ENCODE data around the gene GLA. TPM values are rescaled to one million over a fixed set of nuclear protein-coding genes. Genes with fewer than 3 reads are reported as not detected.

GLA gene
- total and polyA plus RNA-seq, 2 donors from 2014 or later, result 23.9 to 34.7 TPM

DNA sequence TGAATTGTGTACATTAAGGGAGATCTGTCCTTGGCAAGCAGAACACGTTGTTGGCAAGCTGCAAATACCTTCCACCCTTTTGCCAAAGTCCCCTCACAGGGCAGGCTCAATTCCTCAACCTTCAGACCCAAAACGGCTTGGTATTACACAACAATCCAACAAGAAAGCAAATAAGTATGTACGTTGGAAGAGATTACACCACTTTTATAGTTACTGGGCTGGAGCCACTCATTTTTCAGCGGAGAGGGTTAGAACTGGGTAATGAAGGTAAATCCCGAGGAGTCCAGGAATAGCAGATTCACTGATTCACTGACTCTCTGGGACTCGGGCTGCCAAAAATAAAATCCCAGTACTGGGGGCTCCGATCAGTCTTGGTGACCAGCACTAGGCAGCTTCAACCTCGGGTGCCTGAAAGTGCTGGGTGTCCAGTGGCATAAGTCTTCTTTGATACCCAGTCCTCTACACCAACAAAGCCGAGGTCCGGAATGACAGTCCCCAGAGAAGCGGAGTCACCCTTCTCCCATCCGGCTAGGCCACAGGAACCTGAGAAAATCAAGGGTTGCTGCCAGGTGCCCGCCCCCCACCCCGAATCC is 59.8 kb downstream of the GLA start:
- intact Hi-C loops (cut with DNase I), result no loop called here
- TF ChIP-seq, protein P1, sequence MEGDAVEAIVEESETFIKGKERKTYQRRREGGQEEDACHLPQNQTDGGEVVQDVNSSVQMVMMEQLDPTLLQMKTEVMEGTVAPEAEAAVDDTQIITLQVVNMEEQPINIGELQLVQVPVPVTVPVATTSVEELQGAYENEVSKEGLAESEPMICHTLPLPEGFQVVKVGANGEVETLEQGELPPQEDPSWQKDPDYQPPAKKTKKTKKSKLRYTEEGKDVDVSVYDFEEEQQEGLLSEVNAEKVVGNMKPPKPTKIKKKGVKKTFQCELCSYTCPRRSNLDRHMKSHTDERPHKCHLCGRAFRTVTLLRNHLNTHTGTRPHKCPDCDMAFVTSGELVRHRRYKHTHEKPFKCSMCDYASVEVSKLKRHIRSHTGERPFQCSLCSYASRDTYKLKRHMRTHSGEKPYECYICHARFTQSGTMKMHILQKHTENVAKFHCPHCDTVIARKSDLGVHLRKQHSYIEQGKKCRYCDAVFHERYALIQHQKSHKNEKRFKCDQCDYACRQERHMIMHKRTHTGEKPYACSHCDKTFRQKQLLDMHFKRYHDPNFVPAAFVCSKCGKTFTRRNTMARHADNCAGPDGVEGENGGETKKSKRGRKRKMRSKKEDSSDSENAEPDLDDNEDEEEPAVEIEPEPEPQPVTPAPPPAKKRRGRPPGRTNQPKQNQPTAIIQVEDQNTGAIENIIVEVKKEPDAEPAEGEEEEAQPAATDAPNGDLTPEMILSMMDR (IDR thresholded peaks at IDR 0.05; ENCODE audit: borderline replicate concordance, extremely low read depth, insufficient read depth), result no peak
- no peaks in the 10 kb centered on the region for H3K36me3 ChIP-seq (ENCODE audit: control insufficient read depth in 2 of 3, insufficient read depth in 3 of 3, low read length in 3 of 3)
- H3K9ac ChIP-seq (ENCODE audit: low read length in 3 of 3), result peak overlapping the region in 2 of 3 donors; percentile 65 to 76
- H3K4me1 ChIP-seq (ENCODE audit: control insufficient read depth in 2 of 3, insufficient read depth in 2 of 3, low read depth in 1 of 3, low read length in 3 of 3), result peaks cover 0 to 2% (median 0%) of the 10 kb centered on the region in 3 donors
- H3K27ac ChIP-seq (ENCODE audit: low read depth in 2 of 2, low read length in 2 of 2), result peak overlapping the region in 1 of 2 donors; percentile 89
- DNase-seq, result peak in 1 of 5 donors; percentile 3
- no peaks in the 10 kb centered on the region for H3K27me3 ChIP-seq (ENCODE audit: control insufficient read depth, insufficient read depth, low read length)
- peak overlapping the region; percentile 76 to 83 (median 81) for H3K4me3 ChIP-seq (ENCODE audit: low read length in 3 of 3)
- no peaks in the 10 kb centered on the region for H3K9me3 ChIP-seq (ENCODE audit: control insufficient read depth in 2 of 3, insufficient read depth in 1 of 3, low read length in 3 of 3)
- no peak for FAIRE-seq

Other genes starting within 250 kb of the GLA start
- 0.16 TPM for gene DRP2, start 188.1 kb downstream of the GLA start, total RNA-seq
- not detected for gene DRP2, start 188.1 kb downstream of the GLA start, polyA plus RNA-seq (ENCODE audit: insufficient read depth, low read depth, low replicate concordance)
- not detected for gene TAF7L, start 116.6 kb downstream of the GLA start, total RNA-seq
- 0.30 TPM for gene TAF7L, start 116.6 kb downstream of the GLA start, polyA plus RNA-seq (ENCODE audit: insufficient read depth, low read depth, low replicate concordance)
- 13.1 TPM for gene TIMM8A, start 59.2 kb downstream of the GLA start, total RNA-seq
- 12.9 TPM for gene TIMM8A, start 59.2 kb downstream of the GLA start, polyA plus RNA-seq (ENCODE audit: insufficient read depth, low read depth, low replicate concordance)
- gene BTK, start 21.7 kb downstream of the GLA start, total RNA-seq, result 13.9 TPM
- 0.77 TPM for gene BTK, start 21.7 kb downstream of the GLA start, polyA plus RNA-seq (ENCODE audit: insufficient read depth, low read depth, low replicate concordance)
- 148 TPM for gene RPL36A, start 16.9 kb downstream of the GLA start, total RNA-seq
- 1,711 TPM for gene RPL36A, start 16.9 kb downstream of the GLA start, polyA plus RNA-seq (ENCODE audit: insufficient read depth, low read depth, low replicate concordance)
- gene HNRNPH2, start 297 bp upstream of the GLA start, total RNA-seq, result 79.5 TPM
- 68.1 TPM for gene HNRNPH2, start 297 bp upstream of the GLA start, polyA plus RNA-seq (ENCODE audit: insufficient read depth, low read depth, low replicate concordance)
- 16.0 TPM for gene ARMCX4, start 77.5 kb upstream of the GLA start, total RNA-seq
- 6.5 TPM for gene ARMCX4, start 77.5 kb upstream of the GLA start, polyA plus RNA-seq (ENCODE audit: insufficient read depth, low read depth, low replicate concordance)
- gene ARMCX1, start 142.6 kb upstream of the GLA start, total RNA-seq, result 15.6 TPM
- 20.3 TPM for gene ARMCX1, start 142.6 kb upstream of the GLA start, polyA plus RNA-seq (ENCODE audit: insufficient read depth, low read depth, low replicate concordance)
- 39.1 TPM for gene ARMCX6, start 210.1 kb upstream of the GLA start, total RNA-seq
- 61.7 TPM for gene ARMCX6, start 210.1 kb upstream of the GLA start, polyA plus RNA-seq (ENCODE audit: insufficient read depth, low read depth, low replicate concordance)
- 58.1 TPM for gene ARMCX3, start 215.2 kb upstream of the GLA start, total RNA-seq
- gene ARMCX3, start 215.2 kb upstream of the GLA start, polyA plus RNA-seq (ENCODE audit: insufficient read depth, low read depth, low replicate concordance), result 38.6 TPM

Data from kidney (tissue), 14 donors.